ENCODE data around the gene HECTD1.

DNA sequence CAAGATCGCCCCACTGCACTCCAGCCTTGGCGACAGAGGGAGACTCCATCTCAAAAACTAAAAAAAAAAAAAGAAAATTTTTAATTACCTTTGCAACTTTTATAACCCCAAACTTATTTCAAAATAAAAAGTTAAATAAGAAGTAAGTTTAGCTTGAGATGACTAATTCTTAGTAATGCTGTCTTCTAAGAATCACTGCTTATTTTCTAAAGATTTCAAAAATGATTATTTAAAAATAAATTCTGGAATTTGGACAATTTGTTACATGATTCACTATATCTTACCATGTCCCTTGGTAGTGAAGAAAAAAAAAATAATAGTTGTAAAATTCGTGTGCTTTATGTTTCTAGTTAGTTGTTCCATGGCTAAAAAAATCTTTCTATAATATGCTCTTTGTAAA, 11.6 kb upstream of the HECTD1 start:
- TF ChIP-seq, protein P1, sequence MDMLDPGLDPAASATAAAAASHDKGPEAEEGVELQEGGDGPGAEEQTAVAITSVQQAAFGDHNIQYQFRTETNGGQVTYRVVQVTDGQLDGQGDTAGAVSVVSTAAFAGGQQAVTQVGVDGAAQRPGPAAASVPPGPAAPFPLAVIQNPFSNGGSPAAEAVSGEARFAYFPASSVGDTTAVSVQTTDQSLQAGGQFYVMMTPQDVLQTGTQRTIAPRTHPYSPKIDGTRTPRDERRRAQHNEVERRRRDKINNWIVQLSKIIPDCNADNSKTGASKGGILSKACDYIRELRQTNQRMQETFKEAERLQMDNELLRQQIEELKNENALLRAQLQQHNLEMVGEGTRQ (IDR thresholded peaks at IDR 0.05; ENCODE audit: borderline replicate concordance, low read depth, low read length), result no peak
- no peak for TF ChIP-seq CBX5 (IDR thresholded peaks at IDR 0.05; ENCODE audit: low read depth)
- TF ChIP-seq, protein P2, sequence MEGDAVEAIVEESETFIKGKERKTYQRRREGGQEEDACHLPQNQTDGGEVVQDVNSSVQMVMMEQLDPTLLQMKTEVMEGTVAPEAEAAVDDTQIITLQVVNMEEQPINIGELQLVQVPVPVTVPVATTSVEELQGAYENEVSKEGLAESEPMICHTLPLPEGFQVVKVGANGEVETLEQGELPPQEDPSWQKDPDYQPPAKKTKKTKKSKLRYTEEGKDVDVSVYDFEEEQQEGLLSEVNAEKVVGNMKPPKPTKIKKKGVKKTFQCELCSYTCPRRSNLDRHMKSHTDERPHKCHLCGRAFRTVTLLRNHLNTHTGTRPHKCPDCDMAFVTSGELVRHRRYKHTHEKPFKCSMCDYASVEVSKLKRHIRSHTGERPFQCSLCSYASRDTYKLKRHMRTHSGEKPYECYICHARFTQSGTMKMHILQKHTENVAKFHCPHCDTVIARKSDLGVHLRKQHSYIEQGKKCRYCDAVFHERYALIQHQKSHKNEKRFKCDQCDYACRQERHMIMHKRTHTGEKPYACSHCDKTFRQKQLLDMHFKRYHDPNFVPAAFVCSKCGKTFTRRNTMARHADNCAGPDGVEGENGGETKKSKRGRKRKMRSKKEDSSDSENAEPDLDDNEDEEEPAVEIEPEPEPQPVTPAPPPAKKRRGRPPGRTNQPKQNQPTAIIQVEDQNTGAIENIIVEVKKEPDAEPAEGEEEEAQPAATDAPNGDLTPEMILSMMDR (IDR thresholded peaks at IDR 0.05 in 2 of 3, conservative IDR thresholded peaks at IDR 0.05 in 1 of 3; ENCODE audit: control insufficient read depth in 2 of 3, extremely low read depth in 1 of 3, insufficient read depth in 1 of 3, low read depth in 3 of 3, low read length in 3 of 3), result no peak
- TF ChIP-seq POLR2A (IDR thresholded peaks at IDR 0.05; ENCODE audit: low read depth, low read length), result no peak
- TF ChIP-seq RELA (IDR thresholded peaks at IDR 0.05; ENCODE audit: borderline replicate concordance, partially characterized antibody), result no peak
- no peak for TF ChIP-seq CBFB (IDR thresholded peaks at IDR 0.05; ENCODE audit: low read depth)
- no peak for TF ChIP-seq YBX1 (IDR thresholded peaks at IDR 0.05)
- no peak for TF ChIP-seq SIX5 (IDR thresholded peaks at IDR 0.05; ENCODE audit: low read depth, low read length, severe bottlenecking)
- TF ChIP-seq WRNIP1 (IDR thresholded peaks at IDR 0.05; ENCODE audit: borderline replicate concordance, low read depth, low read length), result no peak
